Measurements from ENCODE around the gene NKX2-3.

The NKX2-3 gene

DNA sequence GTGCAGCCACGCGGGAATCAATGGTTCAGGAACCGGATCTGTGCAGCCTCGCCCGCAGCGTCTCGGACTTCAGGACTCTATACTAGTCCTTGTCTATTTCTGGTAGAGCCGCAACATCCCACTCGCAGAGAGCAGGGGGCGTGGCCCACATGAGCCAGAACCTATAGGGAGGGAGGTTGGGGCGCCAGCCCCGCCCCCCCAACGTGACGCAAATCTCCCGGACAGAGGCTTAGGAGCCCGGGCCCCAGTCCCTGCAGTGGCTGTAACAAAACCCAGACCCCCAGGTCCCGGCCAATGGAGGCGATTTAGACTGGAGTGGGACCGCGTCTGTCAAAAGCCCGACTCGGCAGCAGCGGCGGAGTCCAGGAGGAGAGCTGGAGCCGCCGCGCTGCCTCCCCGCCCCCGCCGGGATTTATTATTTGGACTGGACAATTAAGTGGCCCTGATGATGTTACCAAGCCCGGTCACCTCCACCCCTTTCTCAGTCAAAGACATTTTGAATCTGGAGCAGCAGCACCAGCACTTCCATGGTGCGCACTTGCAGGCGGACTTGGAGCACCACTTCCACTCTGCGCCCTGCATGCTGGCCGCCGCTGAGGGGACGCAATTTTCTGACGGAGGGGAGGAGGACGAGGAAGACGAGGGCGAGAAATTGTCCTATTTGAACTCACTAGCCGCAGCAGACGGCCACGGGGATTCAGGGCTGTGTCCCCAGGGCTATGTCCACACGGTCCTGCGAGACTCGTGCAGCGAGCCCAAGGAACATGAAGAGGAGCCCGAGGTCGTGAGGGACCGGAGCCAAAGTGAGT, at the start of gene NKX2-3:
NKX2-3 (plus strand) TSS at position 256 of the 809 bp plus-strand sequence; CDS start at position 446, 190 bp downstream.
- peak; percentile 62 to 74 for DNase-seq

GRCh38 chr10:99484626-99485581, 47.8 kb upstream of the NKX2-3 start:
- DNase-seq: no peak

GRCh38 chr10:99487125-99487807, 45.5 kb upstream of the NKX2-3 start:
- DNase-seq: no peak

DNA sequence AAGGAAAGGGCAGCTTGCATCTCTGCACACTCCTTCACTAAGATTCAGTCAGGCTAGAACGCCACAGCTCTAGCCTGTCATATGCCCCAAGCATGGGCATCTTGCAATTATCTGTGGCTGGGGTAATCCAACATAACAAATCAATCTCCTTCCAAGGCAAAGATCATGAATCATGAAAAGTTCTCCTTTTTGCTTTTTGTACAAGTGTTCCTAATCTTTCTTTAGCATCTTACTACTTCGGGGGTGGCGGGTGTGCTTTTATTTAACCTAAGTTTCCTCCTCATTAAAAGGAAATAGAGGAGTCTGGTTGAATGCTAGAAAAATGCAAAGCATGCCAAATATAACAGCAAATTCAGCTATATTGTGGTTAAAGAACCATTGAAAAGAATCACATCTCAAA, 43.5 kb upstream of the NKX2-3 start:
- DNase-seq: no peak

- no peak for DNase-seq
These were observed 35.3 kb upstream of the NKX2-3 start for GRCh38 chr10:99497343-99498025.

DNA sequence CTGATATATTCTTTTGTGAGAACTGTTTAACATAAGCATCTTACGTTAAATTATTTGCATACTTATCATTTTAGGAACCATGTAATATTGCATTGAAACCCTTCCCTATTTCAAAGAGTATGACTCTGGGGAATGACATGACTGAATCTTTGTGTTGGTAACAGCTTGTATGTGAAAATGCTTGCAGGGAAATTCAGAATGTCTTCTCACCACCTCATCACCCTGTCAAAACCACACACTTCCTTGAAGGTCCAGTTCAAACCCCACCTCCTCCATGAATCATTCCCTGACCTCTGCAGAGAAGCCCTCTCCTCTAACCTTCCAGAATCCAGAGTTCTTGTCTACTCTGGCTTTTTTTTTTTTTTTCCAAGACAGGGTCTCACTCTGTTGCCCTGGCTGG, 26.3 kb upstream of the NKX2-3 start:
- no peak for DNase-seq

- no peak for DNase-seq
These were observed 25.5 kb upstream of the NKX2-3 start for GRCh38 chr10:99507265-99507664.

GRCh38 chr10:99513061-99513460, 19.7 kb upstream of the NKX2-3 start:
- no peak for DNase-seq

- DNase-seq: no peak
These were observed 13.1 kb upstream of the NKX2-3 start for GRCh38 chr10:99519690-99520039.

GRCh38 chr10:99520040-99520846, 12.5 kb upstream of the NKX2-3 start:
- DNase-seq: no peak

GRCh38 chr10:99520847-99521764, 11.6 kb upstream of the NKX2-3 start:
- no peak for DNase-seq

GRCh38 chr10:99521765-99522469, 10.8 kb upstream of the NKX2-3 start:
- no peak for DNase-seq

- no peak for DNase-seq
These were observed 10.1 kb upstream of the NKX2-3 start for GRCh38 chr10:99522470-99523250.

GRCh38 chr10:99523251-99523773, 9.4 kb upstream of the NKX2-3 start:
- no peak for DNase-seq

DNA sequence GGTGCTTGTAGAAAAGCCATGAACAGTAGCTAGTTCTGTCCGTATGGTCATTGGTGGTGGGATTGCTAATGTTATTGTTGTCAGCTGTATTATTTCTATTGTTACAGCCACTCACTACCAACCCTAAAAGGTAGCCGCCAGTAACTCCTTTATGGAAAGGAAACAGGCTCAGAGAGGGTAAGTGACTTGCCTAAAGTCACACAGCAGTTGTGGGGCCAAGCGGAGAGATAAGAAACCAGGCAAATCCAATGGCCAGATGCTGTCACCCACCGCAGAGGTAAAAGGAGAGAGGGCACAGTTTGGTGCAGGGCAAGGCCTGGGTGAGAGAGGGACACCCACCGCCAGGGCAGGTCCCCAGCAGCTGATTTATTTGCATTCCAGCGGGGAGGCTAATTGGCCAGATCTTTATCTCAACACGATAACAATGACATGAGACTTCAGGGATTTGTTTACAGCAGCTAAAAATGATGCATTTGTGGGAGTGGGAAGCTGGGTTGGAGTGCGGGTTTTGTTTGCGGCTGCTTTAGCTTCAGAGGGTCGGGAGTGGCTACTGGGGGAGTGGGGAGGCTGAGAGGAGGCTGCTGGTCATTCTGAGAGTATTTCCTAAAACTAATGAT, 8.6 kb upstream of the NKX2-3 start:
- DNase-seq: no peak

- DNase-seq: no peak
These were observed 7.9 kb upstream of the NKX2-3 start for GRCh38 chr10:99524736-99525380.

GRCh38 chr10:99525897-99526296, 6.8 kb upstream of the NKX2-3 start:
- no peak for DNase-seq

Measured in activated CD4-positive, alpha-beta T cell treated with anti-CD3 and anti-CD28 coated beads, Interleukin-2, amount 50 U/mL, for 48 hours (primary cell).